ENCODE measurements around the gene ISLR2.

ISLR2 gene

GRCh38 chr15:74129586-74130154, 716 bp upstream of the ISLR2 start:
- peak in 1 of 2 experiments; percentile 9 for DNase-seq

- no peak for DNase-seq
Observed at GRCh38 chr15:74130849-74131627, 652 bp downstream of the ISLR2 start.

GRCh38 chr15:74131628-74132413, 1.4 kb downstream of the ISLR2 start:
- peak; percentile 6 to 12 for DNase-seq

- peak; percentile 24 to 32 for DNase-seq
Observed at GRCh38 chr15:74132681-74133651, 2.6 kb downstream of the ISLR2 start.

GRCh38 chr15:74133694-74134386, 3.5 kb downstream of the ISLR2 start:
- DNase-seq, result peak; percentile 5 to 7

- peak; percentile 39 to 56 for DNase-seq
Observed at GRCh38 chr15:74134387-74135027, 4.1 kb downstream of the ISLR2 start.

DNA sequence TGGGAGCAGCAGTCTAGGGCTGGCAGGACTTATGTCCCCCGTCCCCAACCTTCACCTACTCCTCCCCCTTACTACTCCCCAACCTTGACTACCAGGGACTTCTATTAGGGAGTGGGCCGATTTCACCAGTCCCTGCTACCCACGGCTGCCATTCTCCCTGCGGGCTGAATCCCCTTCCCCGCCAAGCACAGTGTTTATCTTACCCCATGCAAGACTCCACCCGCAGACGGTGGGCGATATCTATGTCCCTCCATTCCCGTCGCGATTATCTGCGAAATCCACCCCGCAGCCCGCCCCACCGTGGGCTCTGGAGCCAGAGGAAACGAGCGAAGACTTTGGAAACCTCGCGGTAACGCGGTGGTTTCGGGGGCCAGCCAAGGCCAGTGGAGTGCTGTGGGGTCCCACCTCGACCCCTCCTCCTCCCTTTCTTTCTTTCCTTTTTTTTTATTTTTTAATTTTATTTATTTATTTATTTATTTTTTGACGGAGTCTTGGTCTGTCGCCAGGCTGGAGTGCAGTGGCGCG, 4.7 kb downstream of the ISLR2 start:
- DNase-seq, result no peak

DNA sequence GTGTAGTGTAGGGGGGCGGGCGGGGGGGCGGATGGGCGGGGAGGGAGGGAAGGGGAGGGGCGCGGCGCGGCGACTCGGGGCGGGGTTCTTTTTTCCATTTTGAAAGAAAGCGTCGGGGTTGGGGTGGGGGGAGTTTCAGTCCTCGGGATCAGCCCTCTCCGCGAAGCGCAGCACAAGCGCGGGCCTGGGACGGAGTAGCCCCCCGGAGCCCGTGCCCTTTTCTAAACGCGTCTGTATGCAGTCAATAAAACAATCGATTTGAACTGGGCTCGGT, 6.1 kb downstream of the ISLR2 start:
- DNase-seq, result no peak

- no peak for DNase-seq
Observed at GRCh38 chr15:74136814-74137536, 6.6 kb downstream of the ISLR2 start.

- DNase-seq, result no peak
Observed at GRCh38 chr15:74137537-74137894, 7.1 kb downstream of the ISLR2 start.

DNA sequence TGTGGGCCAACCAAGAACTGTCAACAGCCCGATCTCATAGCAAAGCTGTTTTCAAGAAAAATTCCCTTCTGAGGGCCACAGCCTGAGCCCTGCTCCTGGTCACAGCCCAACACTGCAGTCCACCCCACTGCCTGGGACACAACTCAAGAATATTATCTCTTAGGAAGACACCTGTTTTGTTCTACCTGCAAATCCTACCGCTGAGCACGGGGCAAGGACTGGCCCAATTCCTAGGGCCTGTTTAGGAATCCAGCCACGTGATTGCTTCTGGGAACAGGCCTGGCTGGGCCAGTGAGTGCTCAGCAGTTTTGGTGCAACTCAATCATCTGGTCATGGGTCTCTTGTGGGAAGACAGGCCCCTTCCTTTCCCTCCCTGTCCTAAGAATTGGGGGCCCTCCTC, 8.3 kb downstream of the ISLR2 start:
- DNase-seq, result no peak

DNA sequence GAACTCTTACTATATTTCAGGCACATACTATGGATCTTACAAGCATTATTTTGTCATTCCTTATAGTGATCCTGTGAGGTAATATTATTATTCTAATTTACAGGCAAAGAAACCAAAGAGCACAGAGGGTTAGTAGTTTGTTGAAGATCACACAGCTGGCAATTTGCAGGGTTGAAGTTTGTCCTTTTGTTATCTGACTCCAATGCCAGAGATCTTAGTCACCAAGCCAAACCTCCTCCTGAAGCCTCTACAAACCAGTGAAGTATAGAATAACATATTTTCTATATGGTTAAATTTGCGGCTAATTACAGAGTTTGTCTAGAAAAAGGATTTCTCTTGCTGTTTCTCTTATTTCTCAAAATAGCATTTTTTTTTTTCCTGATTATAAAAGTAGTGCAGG, 11.2 kb downstream of the ISLR2 start:
- no peak for DNase-seq

GRCh38 chr15:74144153-74144775, 13.9 kb downstream of the ISLR2 start:
- DNase-seq, result no peak

GRCh38 chr15:74146277-74146800, 16.0 kb downstream of the ISLR2 start:
- no peak for DNase-seq

DNA sequence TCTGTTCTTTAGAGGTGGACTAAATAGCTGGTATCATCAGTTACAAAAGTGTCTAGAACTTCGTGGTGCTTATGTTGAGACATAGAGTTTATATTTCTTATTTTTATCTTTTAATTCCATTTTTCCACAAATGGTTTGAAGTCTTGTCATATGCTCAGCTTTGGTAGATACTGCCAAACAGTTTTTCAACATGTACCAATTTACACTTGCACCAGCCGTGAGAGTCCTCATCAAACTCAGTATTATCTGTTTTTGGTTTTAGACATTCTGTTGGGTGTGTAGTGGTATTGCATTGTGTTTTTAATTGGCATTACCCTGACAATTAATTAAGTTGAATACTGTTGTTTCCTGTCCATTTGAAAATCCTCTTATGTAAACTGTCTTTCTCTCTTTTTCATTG, 16.7 kb downstream of the ISLR2 start:
- no peak for DNase-seq

- DNase-seq, result no peak
Observed at GRCh38 chr15:74155766-74156417, 25.5 kb downstream of the ISLR2 start.

GRCh38 chr15:74156678-74157411, 26.5 kb downstream of the ISLR2 start:
- DNase-seq, result no peak

GRCh38 chr15:74157868-74158827, 27.8 kb downstream of the ISLR2 start:
- no peak for DNase-seq
